Gastrocnemius medialis (tissue), 4 donors: Measurements from ENCODE around the gene POLA1. TPM values are rescaled to one million over a fixed set of nuclear protein-coding genes. Genes with fewer than 3 reads are reported as not detected.

Experiments used
- ATAC-seq, 2 donors: fragments of 150-250 bp; one replicate each; pipeline ENCODE4 v1.9.1; 2016
- DNase-seq, 2 donors: peaks; one replicate each; pipeline ENCODE4 v3.0.0-alpha.2; 2019
- H3K27ac ChIP-seq, 4 donors: fragments of 200-600 bp; sonication (generic); 1 replicate in 1 of 4; 2 replicates in 3 of 4; pipeline ENCODE4 v1.5.1; 2016 to 2018; ENCODE audit warnings: mild to moderate bottlenecking in 2 of 4, moderate library complexity in 1 of 4
- H3K27me3 ChIP-seq, 3 donors: fragments of 200-600 bp; sonication (generic) in 2 of 3; 1 replicate in 1 of 3; 2 replicates in 2 of 3; pipeline versions ENCODE4 v1.5.1 to v1.6.0; 2016 to 2019; ENCODE audit warnings: mild to moderate bottlenecking in 1 of 3, moderate library complexity in 1 of 3
- H3K36me3 ChIP-seq, 2 donors: fragments of 200-600 bp; sonication (generic) in 1 of 2; one replicate each; pipeline ENCODE4 v1.5.1; 2017 to 2018
- H3K4me1 ChIP-seq, 2 donors: fragments of 200-600 bp; sonication (generic) in 1 of 2; one replicate each; pipeline ENCODE4 v1.5.1; 2016 to 2017; ENCODE audit warnings: mild to moderate bottlenecking in 2 of 2
- H3K4me3 ChIP-seq, 4 donors: fragments of 200-600 bp; sonication (generic) in 3 of 4; 1 replicate in 1 of 4; 2 replicates in 3 of 4; pipeline ENCODE4 v1.5.1; 2016 to 2019; ENCODE audit warnings: mild to moderate bottlenecking in 2 of 4
- H3K9me3 ChIP-seq, 3 donors: fragments of 200-600 bp; sonication (generic) in 2 of 3; 1 replicate in 1 of 3; 2 replicates in 2 of 3; pipeline ENCODE4 v1.5.1; 2016 to 2019
- POLR2A ChIP-seq, 2 donors: fragments of 450-650 bp; IDR thresholded peaks; one replicate each; pipeline ENCODE4 v1.6.1; 2017; ENCODE audit warnings: antibody characterized with exemption in 2 of 2, mild to moderate bottlenecking in 2 of 2, moderate library complexity in 2 of 2
- in situ Hi-C, 4 donors: fragments of 200-750 bp; cut with MboI; loops; one replicate each; pipeline versions ENCODE4 v1.15.0 to v1.8.0; 2017; ENCODE audit warnings: low sequenced_read_pairs in 4 of 4
- intact Hi-C: fragments of 100-400 bp; cut with DNase I; formaldehyde crosslinking; loops from one replicate; pipeline ENCODE4 v1.15.1; 2023; ENCODE audit warnings: low total_unique reads
- total RNA-seq, 4 donors: library from RNA; depleted of rRNA; stranded (reverse); fragments of >200 nt; gene quantifications; one replicate each; pipeline versions ENCODE4 v1.1.0 to v1.2.3, GENCODE V29; 2016
- TF ChIP-seq, protein P1 (sequence below), 5 experiments: fragments of 450-650 bp in 3 of 5; fragments of 200-600 bp in 2 of 5; sonication (generic) in 2 of 5; IDR thresholded peaks in 4 of 5; conservative IDR thresholded peaks in 1 of 5; 1 replicate in 4 of 5; 2 replicates in 1 of 5; pipeline ENCODE4 v1.5.1; 2016 to 2019; ENCODE audit warnings: antibody characterized with exemption in 5 of 5, mild to moderate bottlenecking in 3 of 5, moderate library complexity in 3 of 5

POLA1 gene
- total RNA-seq, 4 donors from 2014 or later: 5.2 to 9.6 (median 6.9) TPM

DNA sequence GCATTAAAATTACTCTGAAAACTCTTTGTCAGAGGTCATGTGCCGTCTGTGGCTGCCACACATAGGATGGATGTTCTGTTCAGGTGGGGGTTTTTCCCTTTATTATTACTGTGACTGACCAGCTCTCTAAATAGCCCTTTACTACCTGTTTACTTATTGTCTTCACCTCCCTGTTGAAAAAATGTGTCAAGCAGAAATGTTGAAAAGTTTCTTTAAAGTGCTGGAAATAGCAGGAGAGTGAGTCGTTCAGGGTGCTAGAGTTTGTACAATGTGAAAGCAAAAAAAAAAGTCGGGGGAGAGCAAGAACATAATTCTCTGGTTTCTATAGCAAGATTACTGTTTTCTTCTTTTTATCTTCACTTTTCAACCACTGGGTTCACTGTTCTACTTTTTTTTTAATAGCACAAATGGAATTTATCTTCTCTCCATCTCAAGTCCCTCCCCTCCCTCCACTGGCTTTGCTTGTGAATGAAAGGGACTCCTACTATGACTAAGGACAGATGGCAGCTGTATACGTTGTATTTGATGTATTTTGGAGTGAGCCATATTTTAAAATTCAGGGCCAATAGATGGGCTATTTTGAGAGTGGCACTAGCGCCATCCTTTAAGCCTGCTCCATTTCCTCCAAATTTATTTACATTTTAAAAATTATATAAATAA is 288.7 kb downstream of the POLA1 start:
- in situ Hi-C loops: no loop called here
- H3K4me3 ChIP-seq: no peak overlapping the region
- H3K36me3 ChIP-seq: no peaks in the 10 kb centered on the region
- H3K9me3 ChIP-seq: no peaks in the 10 kb centered on the region
- peaks cover 5 to 6% of the 10 kb centered on the region in 2 donors for H3K4me1 ChIP-seq
- intact Hi-C loops: no loop called here
- H3K27ac ChIP-seq: no peak overlapping the region
- TF ChIP-seq POLR2A (IDR thresholded peaks at IDR 0.05): no peak
- TF ChIP-seq, protein P1, sequence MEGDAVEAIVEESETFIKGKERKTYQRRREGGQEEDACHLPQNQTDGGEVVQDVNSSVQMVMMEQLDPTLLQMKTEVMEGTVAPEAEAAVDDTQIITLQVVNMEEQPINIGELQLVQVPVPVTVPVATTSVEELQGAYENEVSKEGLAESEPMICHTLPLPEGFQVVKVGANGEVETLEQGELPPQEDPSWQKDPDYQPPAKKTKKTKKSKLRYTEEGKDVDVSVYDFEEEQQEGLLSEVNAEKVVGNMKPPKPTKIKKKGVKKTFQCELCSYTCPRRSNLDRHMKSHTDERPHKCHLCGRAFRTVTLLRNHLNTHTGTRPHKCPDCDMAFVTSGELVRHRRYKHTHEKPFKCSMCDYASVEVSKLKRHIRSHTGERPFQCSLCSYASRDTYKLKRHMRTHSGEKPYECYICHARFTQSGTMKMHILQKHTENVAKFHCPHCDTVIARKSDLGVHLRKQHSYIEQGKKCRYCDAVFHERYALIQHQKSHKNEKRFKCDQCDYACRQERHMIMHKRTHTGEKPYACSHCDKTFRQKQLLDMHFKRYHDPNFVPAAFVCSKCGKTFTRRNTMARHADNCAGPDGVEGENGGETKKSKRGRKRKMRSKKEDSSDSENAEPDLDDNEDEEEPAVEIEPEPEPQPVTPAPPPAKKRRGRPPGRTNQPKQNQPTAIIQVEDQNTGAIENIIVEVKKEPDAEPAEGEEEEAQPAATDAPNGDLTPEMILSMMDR (IDR thresholded peaks at IDR 0.05 in 4 of 5, conservative IDR thresholded peaks at IDR 0.05 in 1 of 5): no peak
- DNase-seq (no peak), ATAC-seq (no peak)
- no peaks in the 10 kb centered on the region for H3K27me3 ChIP-seq

DNA sequence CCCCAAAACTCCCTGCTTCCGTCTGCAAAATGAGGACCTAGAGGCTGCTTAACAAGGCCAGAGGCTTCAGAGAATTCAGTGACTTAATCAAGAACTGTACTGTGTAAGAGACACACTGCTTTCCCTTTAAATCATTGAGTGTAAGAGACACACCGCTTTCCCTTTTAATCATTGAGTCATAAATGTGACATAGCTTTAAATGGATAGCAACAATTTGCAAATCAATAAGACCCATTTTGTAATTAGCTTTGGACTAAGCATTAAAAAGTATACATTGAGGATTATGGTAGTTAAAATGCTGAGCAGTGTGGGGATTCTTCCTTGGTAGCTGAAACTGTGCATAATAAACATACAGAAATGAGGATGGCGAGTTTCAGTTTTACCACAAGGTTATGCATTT is 290.2 kb downstream of the POLA1 start:
- Histone ChIP-seq H3K9me3 (no peaks in the 10 kb centered on the region), H3K36me3 (no peaks in the 10 kb centered on the region), H3K27me3 (no peaks in the 10 kb centered on the region), H3K4me3 (no peak overlapping the region), H3K4me1 (peaks cover 0 to under 1% of the 10 kb centered on the region in 2 donors), H3K27ac (no peak overlapping the region)
- intact Hi-C loops (no loop called here), in situ Hi-C loops (no loop called here)
- TF ChIP-seq, protein P1 (IDR thresholded peaks at IDR 0.05 in 4 of 5, conservative IDR thresholded peaks at IDR 0.05 in 1 of 5): no peak
- no peak for TF ChIP-seq POLR2A (IDR thresholded peaks at IDR 0.05)
- DNase-seq (no peak), ATAC-seq (no peak)

DNA sequence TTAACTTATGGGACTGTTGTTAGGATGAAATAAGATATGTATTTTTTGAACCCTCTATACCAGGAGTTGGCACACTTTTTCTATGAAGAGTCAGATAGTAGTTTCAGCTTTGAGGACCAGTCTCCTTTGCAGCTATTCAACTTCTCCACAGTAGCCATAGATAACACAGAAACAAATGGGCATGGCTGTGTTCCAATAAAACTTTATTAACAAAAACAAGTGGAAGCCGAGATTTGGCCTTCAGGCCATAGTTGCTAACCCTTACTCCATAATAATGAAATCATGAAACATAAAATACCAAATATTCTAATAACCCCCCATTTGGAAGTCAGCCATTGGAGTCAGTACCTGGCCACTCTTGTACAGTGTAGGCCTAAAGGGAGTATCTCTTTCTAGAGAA is 291.4 kb downstream of the POLA1 start:
- in situ Hi-C loops: no loop called here
- ATAC-seq: no peak
- no peaks in the 10 kb centered on the region for H3K27me3 ChIP-seq
- no peak for TF ChIP-seq POLR2A (IDR thresholded peaks at IDR 0.05)
- TF ChIP-seq, protein P1 (IDR thresholded peaks at IDR 0.05 in 4 of 5, conservative IDR thresholded peaks at IDR 0.05 in 1 of 5): no peak
- H3K4me1 ChIP-seq: no peaks in the 10 kb centered on the region
- no peak for DNase-seq
- no peak overlapping the region for H3K27ac ChIP-seq
- H3K36me3 ChIP-seq: no peaks in the 10 kb centered on the region
- intact Hi-C loops: no loop called here
- H3K9me3 ChIP-seq: no peaks in the 10 kb centered on the region
- H3K4me3 ChIP-seq: no peak overlapping the region

DNA sequence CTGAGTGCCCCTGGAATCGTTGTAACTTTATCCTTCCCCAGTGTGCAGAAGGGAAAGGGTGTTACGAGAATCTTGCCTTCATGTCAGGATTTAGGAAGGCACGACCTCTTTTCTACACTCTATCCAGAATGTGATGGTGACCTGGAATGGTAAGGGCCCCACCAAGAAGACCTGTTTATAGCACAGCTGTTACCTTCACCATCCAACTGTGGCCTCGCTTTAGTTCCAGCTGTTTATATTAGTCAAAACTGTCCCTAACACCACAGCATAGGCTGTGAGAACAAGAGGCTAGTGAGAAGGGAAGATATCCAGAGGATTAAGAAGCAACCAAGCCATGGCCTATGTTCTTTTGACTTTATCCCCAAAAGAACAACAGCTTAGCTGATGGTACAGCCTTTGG is 294.0 kb downstream of the POLA1 start:
- Histone ChIP-seq H3K4me3 (no peak overlapping the region), H3K4me1 (no peaks in the 10 kb centered on the region), H3K27ac (no peak overlapping the region), H3K27me3 (no peaks in the 10 kb centered on the region), H3K36me3 (no peaks in the 10 kb centered on the region), H3K9me3 (no peaks in the 10 kb centered on the region)
- ATAC-seq (no peak), DNase-seq (no peak)
- in situ Hi-C loops: no loop called here
- intact Hi-C loops: no loop called here
- TF ChIP-seq POLR2A (IDR thresholded peaks at IDR 0.05): no peak
- TF ChIP-seq, protein P1 (IDR thresholded peaks at IDR 0.05 in 4 of 5, conservative IDR thresholded peaks at IDR 0.05 in 1 of 5): no peak

DNA sequence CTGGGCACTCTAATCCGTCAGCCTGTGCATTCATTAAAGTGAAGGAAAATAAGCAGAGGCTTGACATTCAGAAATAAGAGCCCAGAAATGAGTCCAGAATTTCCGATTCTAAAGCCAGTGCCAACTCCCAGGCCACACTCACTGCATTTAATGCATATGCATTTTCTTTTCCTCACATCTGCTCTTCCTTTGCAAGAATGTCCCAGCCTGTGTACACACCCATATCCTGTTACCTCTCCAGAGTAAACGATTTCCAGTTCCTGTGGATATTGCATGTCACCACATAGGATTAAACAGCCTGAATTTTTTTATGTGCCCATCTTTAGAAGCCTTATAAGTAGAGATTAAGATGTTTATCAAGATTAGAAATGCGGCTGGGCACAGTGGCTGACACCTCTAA is 294.6 kb downstream of the POLA1 start:
- Histone ChIP-seq H3K27ac (no peak overlapping the region), H3K27me3 (no peaks in the 10 kb centered on the region), H3K9me3 (no peaks in the 10 kb centered on the region), H3K36me3 (no peaks in the 10 kb centered on the region), H3K4me1 (no peaks in the 10 kb centered on the region), H3K4me3 (no peak overlapping the region)
- intact Hi-C loops: no loop called here
- in situ Hi-C loops: no loop called here
- ATAC-seq: no peak
- no peak for DNase-seq
- TF ChIP-seq, protein P1 (IDR thresholded peaks at IDR 0.05 in 4 of 5, conservative IDR thresholded peaks at IDR 0.05 in 1 of 5): no peak
- TF ChIP-seq POLR2A (IDR thresholded peaks at IDR 0.05): no peak
